Stimulated activated CD8-positive, alpha-beta memory T cell treated with anti-CD3 and anti-CD28 coated beads, Interleukin-15, amount 100 ng/mL, for 4 hours (primary cell): ENCODE results near the gene SHB.

Experiments
- DNase-seq, 2 donors: peaks; one replicate each; pipeline ENCODE4 v3.0.0-alpha.2; 2020; ENCODE audit warnings: low read depth in 2 of 2

The SHB gene

DNA sequence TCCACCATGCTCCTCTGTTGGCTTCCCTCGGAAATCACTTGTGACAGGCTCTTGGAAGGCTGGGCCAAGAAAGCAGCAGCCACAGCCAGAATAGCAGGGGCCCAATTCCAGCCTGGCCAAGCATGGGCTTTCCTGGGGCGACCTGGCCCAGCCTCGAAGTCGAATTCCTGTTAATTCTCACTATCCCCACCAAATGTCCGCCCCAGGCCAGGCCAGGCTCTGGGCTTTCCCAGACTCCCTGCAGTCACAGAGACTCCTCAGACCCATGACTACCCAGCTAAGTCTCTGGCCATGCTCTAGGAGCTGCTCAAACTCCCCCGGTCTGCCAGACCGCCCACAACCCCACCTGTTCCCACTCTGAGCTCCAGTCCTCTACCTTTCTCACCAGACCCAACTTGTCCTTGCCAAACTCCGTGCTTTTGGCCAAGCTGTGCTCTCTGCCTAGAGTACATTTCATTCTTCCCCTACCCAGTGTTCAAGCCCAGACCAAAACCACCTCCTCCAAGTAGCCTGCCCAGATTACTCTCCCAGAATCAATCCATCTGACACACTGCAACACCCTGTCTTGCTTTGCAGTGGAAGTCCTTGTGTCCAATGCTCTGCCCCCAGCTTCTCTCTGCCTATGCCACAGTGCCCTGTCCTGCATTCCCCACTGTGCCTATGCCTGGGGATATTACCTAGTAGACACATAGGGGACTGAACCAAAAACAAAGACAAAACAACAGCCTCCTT, 26.2 kb downstream of the SHB start:
- no peak for DNase-seq

GRCh38 chr9:38041564-38042243, 27.3 kb downstream of the SHB start:
- no peak for DNase-seq

- no peak for DNase-seq
Observed at GRCh38 chr9:38039907-38040682, 28.9 kb downstream of the SHB start.

DNA sequence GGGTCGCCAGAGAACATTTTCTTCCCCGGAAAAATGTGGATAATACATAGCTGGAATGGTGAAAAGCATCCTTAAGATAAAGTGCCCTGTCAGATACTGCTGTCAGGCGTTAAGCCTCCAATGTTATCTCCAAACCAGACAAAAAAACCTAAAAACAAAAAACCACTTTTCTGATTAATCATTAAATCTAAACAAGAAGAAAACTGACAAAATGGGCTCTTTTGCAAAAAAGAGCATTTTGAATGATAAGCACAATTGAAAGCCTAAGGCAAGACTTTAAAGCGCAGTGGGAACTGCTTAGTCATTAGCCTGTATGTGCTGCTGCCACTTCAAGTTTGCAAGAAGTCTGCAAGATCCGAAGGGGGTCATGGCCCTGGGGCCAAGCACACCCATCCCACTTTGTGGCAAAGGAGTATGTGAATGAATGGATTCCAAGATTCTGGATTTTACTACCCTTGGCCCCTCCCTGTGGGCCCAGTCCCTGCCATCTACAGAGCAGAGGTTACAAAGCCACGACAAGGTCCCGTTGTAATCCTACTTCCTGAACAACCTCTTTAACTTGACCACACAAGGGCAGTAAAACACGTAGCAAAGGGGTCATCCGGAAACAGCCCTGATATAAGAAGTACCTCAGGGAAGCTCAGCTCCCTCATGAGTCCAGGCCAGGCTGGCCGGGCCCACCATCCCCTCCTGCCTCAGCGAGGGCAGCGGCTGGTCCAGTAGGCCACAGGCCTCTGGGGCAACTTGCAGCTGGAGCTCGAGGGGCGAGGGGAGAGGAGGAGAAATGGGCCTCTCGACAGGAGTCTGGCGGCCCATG, 29.7 kb downstream of the SHB start:
- no peak for DNase-seq

DNA sequence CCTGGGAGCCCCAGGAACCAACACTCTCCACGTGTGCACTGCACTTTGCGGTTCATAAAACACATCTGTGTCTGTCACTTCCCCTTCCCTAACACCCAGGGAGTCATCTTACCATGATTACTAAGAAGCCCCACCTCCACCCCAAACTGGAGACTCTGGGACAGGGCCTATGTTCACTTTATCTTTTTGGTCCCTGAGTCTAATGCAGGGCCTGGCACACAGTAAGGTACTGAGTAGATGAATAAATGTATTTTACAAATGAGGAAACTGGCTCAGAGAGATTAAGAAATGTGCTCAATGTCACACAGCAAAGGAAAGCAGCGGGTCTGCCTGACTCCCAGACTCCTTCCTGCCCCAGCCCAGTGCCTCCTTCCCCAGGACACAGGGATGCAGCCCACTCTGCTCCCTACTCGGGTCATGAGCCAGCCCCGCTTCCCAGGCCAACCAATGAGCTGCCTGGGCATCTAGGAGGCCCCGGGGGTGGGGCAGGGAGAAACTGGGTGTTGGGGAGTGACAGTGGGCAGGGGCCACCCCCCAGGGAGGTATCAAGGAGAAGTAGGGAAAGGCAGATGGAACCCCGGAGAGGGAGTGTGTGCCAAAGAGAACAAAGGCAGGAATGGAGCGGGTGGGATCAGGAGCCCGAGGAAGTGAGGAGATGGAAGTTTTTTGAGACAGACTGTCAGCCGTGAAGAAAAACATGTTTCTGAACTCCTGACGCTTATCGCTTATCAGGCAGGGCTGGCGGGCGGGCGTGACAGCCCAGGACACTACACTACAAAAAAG, 30.5 kb downstream of the SHB start:
- no peak for DNase-seq

DNA sequence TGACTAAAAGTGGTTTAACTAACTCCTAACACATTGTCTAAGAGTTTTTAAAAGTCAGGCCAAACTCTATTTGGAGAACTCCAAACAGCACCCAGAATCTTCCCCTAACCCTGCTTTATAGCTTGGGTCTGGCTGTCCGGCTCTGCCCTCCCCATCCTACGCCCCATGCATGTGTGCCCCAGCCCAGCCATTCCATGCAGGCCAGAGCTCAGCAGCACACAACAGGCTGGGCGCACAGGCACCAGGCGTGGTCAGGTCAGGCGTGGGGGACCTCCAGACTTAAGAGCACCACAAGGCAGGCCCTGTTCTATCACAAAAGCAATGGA, 31.1 kb downstream of the SHB start:
- no peak for DNase-seq

- DNase-seq, result no peak
Observed at GRCh38 chr9:38036359-38037084, 32.5 kb downstream of the SHB start.

GRCh38 chr9:38035873-38036272, 33.2 kb downstream of the SHB start:
- DNase-seq, result no peak

DNA sequence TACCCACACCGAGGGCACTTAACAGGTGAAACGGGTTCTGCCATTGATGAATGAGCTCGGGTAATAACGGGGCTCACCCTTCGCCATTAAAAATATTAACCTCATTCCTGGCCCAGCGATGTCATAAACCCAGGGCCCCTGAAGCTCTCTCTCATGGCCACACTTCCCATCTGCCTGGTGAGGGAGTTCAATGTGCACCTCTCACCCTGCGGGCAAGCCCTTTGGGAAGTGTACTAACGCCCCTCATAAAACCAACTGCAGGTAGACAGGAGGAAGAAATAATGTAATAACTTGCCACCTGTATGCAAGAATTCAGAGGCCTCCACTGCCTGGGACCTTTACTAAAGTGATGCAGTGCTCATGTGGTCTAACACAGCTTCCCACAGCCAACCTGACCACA, 35.1 kb downstream of the SHB start:
- DNase-seq, result no peak

DNA sequence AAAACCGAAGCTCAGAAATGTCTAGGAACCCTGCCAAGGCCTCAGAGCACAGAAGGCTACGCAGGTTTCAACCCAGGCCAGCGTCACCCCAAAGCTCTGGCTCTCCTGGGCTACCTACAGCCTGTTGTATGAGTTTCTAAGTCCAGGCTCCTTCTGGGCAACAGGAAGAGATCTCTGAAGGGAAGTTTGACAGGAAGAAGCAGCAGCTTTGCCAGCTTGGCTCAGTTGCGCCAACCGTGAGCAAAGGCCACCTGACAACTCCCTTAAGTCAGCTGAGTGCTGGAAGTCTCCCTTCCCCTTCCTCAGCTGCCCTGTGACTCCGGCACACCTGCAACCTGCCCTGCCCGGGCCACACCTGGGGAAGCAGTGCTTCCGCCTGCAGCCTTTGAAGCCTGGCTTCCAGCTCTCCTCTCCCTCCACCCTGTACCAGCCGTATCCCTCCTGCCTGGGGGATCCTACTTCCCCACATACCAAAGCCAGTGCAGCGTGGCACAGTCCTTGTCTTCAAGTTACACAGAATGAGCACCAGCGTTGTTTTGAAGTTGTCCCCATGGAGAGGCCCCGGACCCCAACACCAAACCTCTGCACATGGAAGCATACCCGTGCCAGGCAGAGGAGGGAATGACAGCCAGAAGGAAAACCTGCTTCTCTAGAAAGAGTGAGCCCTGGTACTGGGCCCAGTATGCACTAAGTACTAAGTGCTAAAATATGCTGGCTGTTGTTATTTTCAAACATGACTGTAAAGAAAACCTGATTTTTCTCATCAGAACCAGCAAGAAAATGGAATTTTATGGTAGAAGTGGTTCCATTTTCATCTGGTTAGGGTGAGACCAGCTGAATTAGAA, 36.5 kb downstream of the SHB start:
- DNase-seq, result no peak

DNA sequence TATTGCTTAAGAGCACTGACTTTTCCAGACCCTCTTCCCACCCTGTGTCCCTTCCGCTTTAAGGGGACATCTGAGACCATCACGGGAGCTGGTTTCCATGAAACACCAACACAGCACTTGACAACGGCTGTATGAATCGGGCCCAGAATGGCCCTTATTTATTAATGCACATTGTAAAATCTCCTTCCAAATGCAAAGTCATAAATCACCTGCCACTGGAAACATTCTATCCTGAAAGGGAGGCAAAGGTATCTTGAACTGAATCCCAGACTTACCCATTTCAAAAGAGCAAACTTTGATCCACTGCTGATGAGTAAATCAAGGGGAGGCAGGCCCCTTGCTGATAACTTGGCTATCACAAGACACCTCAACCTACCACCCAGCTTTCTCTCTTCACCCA, 37.4 kb downstream of the SHB start:
- DNase-seq, result no peak

DNA sequence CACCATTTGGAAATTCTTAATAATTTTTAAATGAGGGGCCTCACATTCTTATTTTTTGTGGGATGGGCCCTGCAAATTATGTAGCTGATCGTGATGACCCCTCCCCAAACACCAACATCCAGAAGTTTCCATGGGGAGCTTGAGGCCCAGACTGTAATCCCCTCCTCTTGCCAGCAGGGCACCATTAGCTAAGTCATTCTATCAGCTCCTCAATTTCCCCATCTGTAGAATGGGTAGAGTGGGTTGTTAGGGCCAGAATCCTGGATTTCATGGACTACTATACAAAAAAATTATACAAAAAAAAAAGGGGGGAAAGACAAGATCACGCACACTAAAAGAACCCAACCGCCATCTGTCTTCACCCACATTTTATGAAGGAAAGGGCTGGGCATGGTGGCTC, 38.4 kb downstream of the SHB start:
- no peak for DNase-seq

- no peak for DNase-seq
Observed at GRCh38 chr9:38029915-38030638, 39.0 kb downstream of the SHB start.

GRCh38 chr9:38027714-38028113, 41.3 kb downstream of the SHB start:
- no peak for DNase-seq

GRCh38 chr9:38026840-38027527, 42.0 kb downstream of the SHB start:
- DNase-seq, result no peak

- DNase-seq, result no peak
Observed at GRCh38 chr9:38026021-38026809, 42.8 kb downstream of the SHB start.

GRCh38 chr9:38025166-38025565, 43.9 kb downstream of the SHB start:
- DNase-seq, result no peak
